Measurements from ENCODE around the gene ITGA3. TPM values are rescaled to one million over a fixed set of nuclear protein-coding genes. Genes with fewer than 3 reads are reported as not detected.

The ITGA3 gene
- total and polyA plus RNA-seq, 2 of the 13 experiments (the other 11 are each of a cell fraction or from before 2014, with no cell fraction given): 0.48 to 0.69 TPM

- no peak for TF ChIP-seq HDAC1 (CRISPR knock-in tag; IDR thresholded peaks at IDR 0.05)
- TF ChIP-seq XRCC5 (optimal IDR thresholded peaks at IDR 0.05; ENCODE audit: low read length): peak; percentile 100
- no peak for TF ChIP-seq MATR3 (CRISPR knock-in tag; IDR thresholded peaks at IDR 0.05)
- TF ChIP-seq ZNF792 (CRISPR knock-in tag; IDR thresholded peaks at IDR 0.05): peak; percentile 70; the same call in 1 of the 2 replicates
- no peak for TF ChIP-seq PRPF4 (IDR thresholded peaks at IDR 0.05; ENCODE audit: low read depth, low read length, poor library complexity, severe bottlenecking)
- TF ChIP-seq ZNF687 (CRISPR knock-in tag; IDR thresholded peaks at IDR 0.05): peak; percentile 61
- no peak for TF ChIP-seq MNT (IDR thresholded peaks at IDR 0.05)
- TF ChIP-seq KDM5B (CRISPR knock-in tag; IDR thresholded peaks at IDR 0.05; ENCODE audit: borderline replicate concordance): no peak; the same call in 1 of the 2 replicates
- no peak for TF ChIP-seq ISL2 (CRISPR knock-in tag; IDR thresholded peaks at IDR 0.05)
- TF ChIP-seq ZNF644 (CRISPR knock-in tag; IDR thresholded peaks at IDR 0.05; ENCODE audit: low read depth): no peak
- TF ChIP-seq ZKSCAN1 (IDR thresholded peaks at IDR 0.05; ENCODE audit: low read length): no peak
- peak; percentile 91; the same call in 1 of the 2 replicates for TF ChIP-seq ZNF691 (CRISPR knock-in tag; IDR thresholded peaks at IDR 0.05; ENCODE audit: borderline replicate concordance, low read depth)
- TF ChIP-seq RFXANK (CRISPR knock-in tag; IDR thresholded peaks at IDR 0.05): no peak
- TF ChIP-seq MZF1 (CRISPR knock-in tag; IDR thresholded peaks at IDR 0.05; ENCODE audit: borderline replicate concordance): no peak
- TF ChIP-seq TRIM24 (CRISPR knock-in tag; IDR thresholded peaks at IDR 0.05): no peak
Measured at GRCh38 chr17:50079334-50080095, 23.6 kb downstream of the ITGA3 start (continued).
